Omental fat pad (tissue), 4 donors: ENCODE measurements around the gene HJV. TPM values are rescaled to one million over a fixed set of nuclear protein-coding genes. Genes with fewer than 3 reads are reported as not detected.
A peak's percentile ranks its signal among the peaks of the same experiment; 100 is the strongest.
"Not testable (repeated sequence)": the region's sequence is repeated elsewhere in the genome, so short reads cannot be mapped to it uniquely, and the experiment has no call there.

Source experiments
- ATAC-seq: fragments of 150-250 bp; one replicate; pipeline ENCODE4 v1.9.1; 2016; ENCODE audit warnings: mild to moderate bottlenecking, moderate library complexity; ENCODE audit not compliant: low FRiP score
- DNase-seq: peaks from one replicate; pipeline ENCODE4 v3.0.0-alpha.2; 2019; ENCODE audit warnings: low spot score
- CTCF ChIP-seq, 3 donors: fragments of 450-650 bp; IDR thresholded peaks; one replicate each; pipeline ENCODE4 v1.5.1; 2016 to 2017; ENCODE audit warnings: antibody characterized with exemption in 3 of 3, mild to moderate bottlenecking in 3 of 3, moderate library complexity in 2 of 3
- total RNA-seq, 4 donors: library from RNA; depleted of rRNA; stranded (reverse); fragments of >200 nt; gene quantifications; one replicate each; pipeline ENCODE4 v1.1.0, GENCODE V29; 2016

HJV gene
- total RNA-seq, 4 donors from 2014 or later: not detected

DNA sequence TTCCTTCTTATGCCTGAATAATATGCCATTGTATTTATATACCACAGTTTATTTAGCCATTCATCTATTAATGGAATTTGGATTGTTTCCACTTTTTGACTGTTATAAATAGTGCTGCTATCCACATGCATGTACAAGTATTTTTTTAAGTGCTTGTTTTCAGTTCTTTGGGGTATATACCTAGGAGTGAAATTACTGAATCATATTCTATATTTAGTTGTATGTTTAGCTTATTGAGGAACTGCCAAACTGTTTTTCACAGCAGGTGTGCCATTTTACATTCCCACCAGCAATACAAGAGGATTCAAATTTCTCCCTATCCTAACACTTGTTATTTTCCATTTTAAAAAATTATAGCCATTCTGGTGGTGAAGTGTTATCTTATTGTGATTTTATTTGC is 7.6 kb upstream of the HJV start:
- DNase-seq: no peak
- no peak for ATAC-seq
- TF ChIP-seq CTCF (IDR thresholded peaks at IDR 0.05): no peak

- DNase-seq, ATAC-seq: not testable (repeated sequence)
Observed at GRCh38 chr1:146026650-146027049, 5.1 kb upstream of the HJV start.

GRCh38 chr1:146025787-146026495 is 4.4 kb upstream of the HJV start:
- not testable (repeated sequence) for ATAC-seq, DNase-seq

- DNase-seq (no peak), ATAC-seq (no peak)
- no peak for TF ChIP-seq CTCF (IDR thresholded peaks at IDR 0.05)
Observed at GRCh38 chr1:146022403-146023127, 1.0 kb upstream of the HJV start.

GRCh38 chr1:146021050-146021445 is 487 bp downstream of the HJV start:
- TF ChIP-seq CTCF (IDR thresholded peaks at IDR 0.05): no peak
- ATAC-seq (peak; percentile 35), DNase-seq (no peak)

- no peak for ATAC-seq
- no peak for TF ChIP-seq CTCF (IDR thresholded peaks at IDR 0.05)
- DNase-seq: no peak
Observed at GRCh38 chr1:146020058-146021049, 1.2 kb downstream of the HJV start.

DNA sequence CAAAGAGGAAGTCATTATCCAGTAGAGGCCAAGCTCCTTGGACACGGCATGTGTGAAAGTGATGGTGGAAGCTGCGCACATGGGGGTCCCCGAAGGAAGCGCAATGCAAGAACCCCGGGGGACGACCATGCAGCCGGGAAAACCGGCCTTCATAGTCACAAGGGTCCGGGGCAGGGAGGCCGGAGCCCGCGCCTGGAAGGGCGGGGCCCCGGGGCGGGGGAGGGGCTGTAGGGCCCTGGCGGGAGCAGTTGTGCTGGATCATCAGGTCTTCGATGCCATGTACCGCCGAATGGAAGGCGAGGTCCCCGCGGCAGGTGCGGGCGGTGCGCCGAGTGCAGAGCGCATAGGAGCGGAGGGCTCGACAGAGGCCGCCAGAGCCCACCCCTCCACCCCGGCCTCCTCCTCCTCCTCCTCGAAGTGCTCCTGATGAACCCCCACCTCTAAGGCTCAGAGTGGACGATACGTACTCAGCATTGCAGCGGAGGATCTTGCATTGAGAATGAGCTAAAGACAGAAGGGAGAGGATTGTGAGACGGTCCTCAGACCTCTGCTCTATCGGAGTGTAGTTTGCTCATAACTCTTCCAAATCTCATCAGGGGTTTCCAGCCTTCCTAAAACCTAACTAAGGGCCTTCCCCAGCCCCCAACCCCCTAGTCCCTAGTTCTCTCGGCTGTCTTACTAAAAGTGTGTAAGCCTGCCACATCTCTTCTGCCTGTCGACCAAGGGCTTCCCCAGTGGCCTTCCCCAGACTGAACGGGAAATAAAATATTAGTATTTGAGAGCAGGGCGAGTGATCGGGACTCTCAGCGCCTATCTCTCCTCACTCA is 2.1 kb downstream of the HJV start:
- peak; percentile 39 for ATAC-seq
- DNase-seq: no peak

More for the DNA sequence above, 2.1 kb downstream of the HJV start:
- no peak for TF ChIP-seq CTCF (IDR thresholded peaks at IDR 0.05)
